ENCODE data around the gene ASAP3. TPM values are rescaled to one million over a fixed set of nuclear protein-coding genes. Genes with fewer than 3 reads are reported as not detected.

Gene ASAP3
- total RNA-seq, 1 donor, result 107 TPM

GRCh38 chr1:23422941-23423340 is 61.0 kb downstream of the ASAP3 start:
- no peaks in the 10 kb centered on the region for H4K20me1 ChIP-seq (ENCODE audit: insufficient read depth, low read length)
- TF ChIP-seq CTCF (IDR thresholded peaks at IDR 0.05; ENCODE audit: extremely low read depth, low read depth, low read length), result no peak
- no peak overlapping the region for H2AFZ ChIP-seq (ENCODE audit: low read length)
- peak overlapping the region; percentile 20 for H3K27ac ChIP-seq (ENCODE audit: low read depth, low read length)
- H3K36me3 ChIP-seq (ENCODE audit: insufficient read depth, low read length), result no peaks in the 10 kb centered on the region
- H3K4me1 ChIP-seq (ENCODE audit: insufficient read depth, low read length), result peaks cover 22% of the 10 kb centered on the region
- peak overlapping the region; percentile 86 for H3K4me2 ChIP-seq (ENCODE audit: insufficient read depth, low read length)
- H3K9me3 ChIP-seq (ENCODE audit: low read depth, low read length), result no peaks in the 10 kb centered on the region
- no peak for DNase-seq (ENCODE audit: insufficient read length, low spot score, missing footprints)
- peaks cover 4% of the 10 kb centered on the region for H3K79me2 ChIP-seq (ENCODE audit: insufficient read depth, low read length)
- no peaks in the 10 kb centered on the region for H3K27me3 ChIP-seq (ENCODE audit: insufficient read depth, low read length)
- peak overlapping the region; percentile 76 for H3K4me3 ChIP-seq (ENCODE audit: insufficient read depth, low read length)

- no peaks in the 10 kb centered on the region for H4K20me1 ChIP-seq (ENCODE audit: insufficient read depth, low read length)
- H3K4me3 ChIP-seq (ENCODE audit: insufficient read depth, low read length), result peak overlapping the region; percentile 15
- H3K9me3 ChIP-seq (ENCODE audit: low read depth, low read length), result no peaks in the 10 kb centered on the region
- no peak for TF ChIP-seq CTCF (IDR thresholded peaks at IDR 0.05; ENCODE audit: extremely low read depth, low read depth, low read length)
- peak overlapping the region; percentile 86 for H3K4me2 ChIP-seq (ENCODE audit: insufficient read depth, low read length)
- H3K79me2 ChIP-seq (ENCODE audit: insufficient read depth, low read length), result peaks cover 4% of the 10 kb centered on the region
- H3K4me1 ChIP-seq (ENCODE audit: insufficient read depth, low read length), result peaks cover 22% of the 10 kb centered on the region
- no peaks in the 10 kb centered on the region for H3K27me3 ChIP-seq (ENCODE audit: insufficient read depth, low read length)
- H3K27ac ChIP-seq (ENCODE audit: low read depth, low read length), result peak overlapping the region; percentile 20
- H2AFZ ChIP-seq (ENCODE audit: low read length), result peak overlapping the region; percentile 76
- peak; percentile 95 for DNase-seq (ENCODE audit: insufficient read length, low spot score, missing footprints)
- peaks cover under 1% of the 10 kb centered on the region for H3K36me3 ChIP-seq (ENCODE audit: insufficient read depth, low read length)
Observed at GRCh38 chr1:23422241-23422877, 61.6 kb downstream of the ASAP3 start.

- Histone ChIP-seq H3K9me3 (ENCODE audit: low read depth, low read length) (no peaks in the 10 kb centered on the region), H3K27ac (ENCODE audit: low read depth, low read length) (peak overlapping the region; percentile 10), H2AFZ (ENCODE audit: low read length) (peak overlapping the region; percentile 76), H3K36me3 (ENCODE audit: insufficient read depth, low read length) (peaks cover 6% of the 10 kb centered on the region), H3K4me2 (ENCODE audit: insufficient read depth, low read length) (peak overlapping the region; percentile 86), H4K20me1 (ENCODE audit: insufficient read depth, low read length) (no peaks in the 10 kb centered on the region), H3K79me2 (ENCODE audit: insufficient read depth, low read length) (peaks cover 4% of the 10 kb centered on the region), H3K4me1 (ENCODE audit: insufficient read depth, low read length) (peaks cover 22% of the 10 kb centered on the region), H3K27me3 (ENCODE audit: insufficient read depth, low read length) (no peaks in the 10 kb centered on the region), H3K4me3 (ENCODE audit: insufficient read depth, low read length) (peak overlapping the region; percentile 15)
- TF ChIP-seq CTCF (IDR thresholded peaks at IDR 0.05; ENCODE audit: extremely low read depth, low read depth, low read length), result peak; percentile 33
- DNase-seq (ENCODE audit: insufficient read length, low spot score, missing footprints), result peak; percentile 96
Observed at GRCh38 chr1:23421753-23422240, 62.2 kb downstream of the ASAP3 start.

- TF ChIP-seq CTCF (IDR thresholded peaks at IDR 0.05; ENCODE audit: extremely low read depth, low read depth, low read length), result no peak
- H3K27ac ChIP-seq (ENCODE audit: low read depth, low read length), result no peak overlapping the region
- DNase-seq (ENCODE audit: insufficient read length, low spot score, missing footprints), result no peak
Observed at GRCh38 chr1:23421343-23421742, 62.6 kb downstream of the ASAP3 start.

More at GRCh38 chr1:23421343-23421742, 62.6 kb downstream of the ASAP3 start:
- Histone ChIP-seq H3K9me3 (ENCODE audit: low read depth, low read length) (no peaks in the 10 kb centered on the region), H3K4me2 (ENCODE audit: insufficient read depth, low read length) (no peak overlapping the region), H4K20me1 (ENCODE audit: insufficient read depth, low read length) (no peaks in the 10 kb centered on the region), H3K4me1 (ENCODE audit: insufficient read depth, low read length) (peaks cover 22% of the 10 kb centered on the region), H3K79me2 (ENCODE audit: insufficient read depth, low read length) (peaks cover 4% of the 10 kb centered on the region), H2AFZ (ENCODE audit: low read length) (no peak overlapping the region), H3K36me3 (ENCODE audit: insufficient read depth, low read length) (peaks cover 6% of the 10 kb centered on the region), H3K27me3 (ENCODE audit: insufficient read depth, low read length) (no peaks in the 10 kb centered on the region), H3K4me3 (ENCODE audit: insufficient read depth, low read length) (no peak overlapping the region)
